GM18870 (cell line): ENCODE measurements around the gene DPP8.
"Not testable (repeated sequence)": the region's sequence is repeated elsewhere in the genome, so short reads cannot be mapped to it uniquely, and the experiment has no call there.

ENCODE experiments used
- ATAC-seq: cut with Tn5 transposase; IDR thresholded peaks from one replicate; pipeline ENCODE4 v1.9.1; 2021; ENCODE audit warnings: moderate library complexity; ENCODE audit not compliant: unreplicated experiment

DPP8 gene

GRCh38 chr15:65528461-65529060, 11.1 kb upstream of the DPP8 start:
- ATAC-seq, result no peak

DNA sequence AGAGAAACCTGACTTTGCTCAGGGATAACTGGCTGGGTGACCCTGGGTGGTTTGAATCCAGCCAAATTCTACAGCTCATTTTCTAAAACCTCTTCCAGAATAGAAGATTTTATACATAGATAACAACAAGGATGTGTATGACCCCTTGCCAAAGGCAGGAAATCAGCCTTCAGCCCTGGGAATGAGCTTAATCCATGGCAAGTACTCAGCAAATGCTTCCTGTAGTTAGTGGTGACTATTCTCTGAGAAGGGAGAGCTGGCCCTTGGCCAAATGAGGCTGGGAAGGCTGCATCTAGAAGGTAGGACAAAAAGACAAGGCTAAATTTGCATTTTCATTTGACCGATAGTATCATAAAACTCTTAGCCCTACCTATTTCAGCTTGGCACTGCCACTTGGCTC, 8.1 kb upstream of the DPP8 start:
- no peak for ATAC-seq

- no peak for ATAC-seq
These were observed 6.7 kb upstream of the DPP8 start for GRCh38 chr15:65524226-65524625.

DNA sequence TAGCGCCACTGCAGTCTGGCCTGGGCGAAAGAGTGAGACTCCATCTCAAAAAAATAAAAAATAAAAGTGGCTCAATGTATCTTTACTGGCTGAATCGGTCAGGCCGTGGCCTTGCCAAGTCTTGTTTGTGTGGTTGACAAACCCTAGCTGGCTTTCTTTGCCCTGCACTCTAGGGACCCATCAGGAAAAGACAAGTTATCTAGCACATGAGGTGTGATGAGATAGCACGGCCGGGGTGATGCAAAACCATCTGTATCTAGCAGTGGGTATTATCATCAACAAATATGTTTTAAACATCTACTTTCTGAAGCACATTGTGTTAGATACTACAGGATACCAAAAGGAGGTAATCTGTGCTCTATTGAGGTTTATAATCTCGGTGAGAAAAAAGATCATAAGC, 3.9 kb upstream of the DPP8 start:
- ATAC-seq, result no peak

DNA sequence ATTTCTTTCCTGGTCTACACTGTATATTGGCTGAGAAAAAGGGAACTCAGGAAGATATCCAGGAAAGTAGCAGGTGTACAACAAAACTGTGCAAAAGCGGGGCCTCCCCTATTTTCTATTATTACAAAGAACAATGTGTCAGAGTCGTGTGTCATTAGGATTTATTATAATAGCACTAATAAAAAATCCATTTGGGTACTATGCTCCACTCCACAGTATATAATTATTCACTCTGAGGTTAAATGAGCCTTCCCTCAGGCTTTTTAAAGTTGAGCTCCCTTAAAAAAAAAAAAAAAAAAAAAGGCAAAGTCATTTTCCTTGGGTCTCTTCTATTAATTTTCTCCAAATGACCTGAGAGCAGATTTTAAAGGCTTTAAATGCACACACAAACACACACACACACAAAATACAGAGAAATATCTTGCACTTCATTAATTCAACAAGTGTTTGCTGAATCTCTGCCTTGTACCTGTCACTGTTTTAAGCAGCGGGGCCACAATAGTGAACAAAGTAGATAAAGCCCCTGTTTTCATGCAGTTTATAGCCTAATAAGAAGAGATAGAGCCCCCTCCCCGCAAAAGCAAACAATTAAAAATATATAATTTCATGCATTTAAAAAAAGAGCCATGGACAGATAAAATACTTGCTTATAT, 1.3 kb upstream of the DPP8 start:
- no peak for ATAC-seq

GRCh38 chr15:65517866-65518207, 348 bp upstream of the DPP8 start:
- ATAC-seq, result no peak

DNA sequence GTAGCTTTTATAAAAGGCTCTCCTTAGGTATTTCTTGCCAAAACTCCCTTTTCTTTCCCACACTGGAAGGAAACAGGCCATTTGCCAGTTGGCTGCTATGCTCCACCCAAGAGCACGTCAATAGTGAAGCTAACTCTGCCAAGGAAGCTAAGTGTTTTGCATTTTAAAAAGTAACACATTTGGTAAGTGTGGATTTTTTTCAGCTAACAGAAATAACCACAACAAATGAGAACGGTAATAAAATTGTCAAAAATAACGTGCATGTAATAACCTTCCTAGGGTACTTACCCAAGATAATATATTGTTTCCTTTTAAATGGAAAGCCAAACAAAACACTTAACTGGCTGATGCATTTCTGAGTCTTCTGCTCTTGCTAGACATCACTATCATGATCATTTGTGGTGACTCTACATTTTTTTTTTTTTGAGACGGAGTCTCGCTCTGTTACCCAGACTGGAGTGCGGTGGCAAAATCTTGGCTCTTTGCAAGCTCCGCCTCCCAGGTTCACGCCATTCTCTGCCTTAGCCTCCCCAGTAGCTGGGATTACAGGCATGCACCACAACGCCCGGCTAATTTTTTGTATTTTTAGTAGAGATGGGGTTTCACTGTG, 4.6 kb downstream of the DPP8 start:
- ATAC-seq, result no peak

- ATAC-seq, result no peak
These were observed 5.3 kb downstream of the DPP8 start for GRCh38 chr15:65512189-65512588.

DNA sequence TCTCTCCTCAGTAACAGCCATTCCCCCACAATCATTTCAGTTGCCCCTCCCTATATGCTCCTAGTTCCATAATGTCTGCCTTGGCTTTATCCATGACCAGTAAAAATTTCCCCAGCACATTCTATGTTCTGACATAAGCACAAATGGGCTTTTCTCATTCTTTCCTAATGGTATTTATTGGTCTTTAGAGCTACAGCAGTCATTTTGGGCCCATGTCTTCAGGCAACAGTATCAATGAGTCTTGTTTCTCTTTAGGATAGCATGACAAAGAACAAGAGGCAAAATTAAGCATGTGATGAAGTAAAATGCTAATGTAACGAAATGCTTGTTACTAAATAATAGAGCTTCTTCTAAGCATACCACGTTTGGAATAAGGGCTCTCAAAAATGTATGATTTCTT, 8.2 kb downstream of the DPP8 start:
- ATAC-seq, result no peak

GRCh38 chr15:65494076-65494475, 23.4 kb downstream of the DPP8 start:
- no peak for ATAC-seq

- ATAC-seq, result no peak
These were observed 32.6 kb downstream of the DPP8 start for GRCh38 chr15:65484876-65485275.

DNA sequence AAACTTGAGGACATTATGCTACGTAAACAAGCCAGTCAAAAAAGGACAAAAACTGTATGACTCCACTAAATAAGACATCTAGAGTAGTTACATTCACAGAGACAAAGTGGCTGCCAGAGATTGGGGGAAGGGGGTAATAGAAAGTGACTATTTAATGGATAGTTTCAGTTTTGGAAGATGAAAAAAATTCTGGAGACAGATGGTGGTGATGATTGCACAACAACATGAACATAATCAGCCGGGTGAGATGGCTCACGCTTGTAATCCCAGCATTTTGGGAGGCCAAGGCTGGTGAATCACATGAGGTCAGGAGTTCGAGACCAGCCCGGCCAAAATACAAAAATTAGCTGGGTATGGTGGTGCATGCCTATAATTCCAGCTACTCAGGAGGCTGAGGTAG, 40.6 kb downstream of the DPP8 start:
- no peak for ATAC-seq

DNA sequence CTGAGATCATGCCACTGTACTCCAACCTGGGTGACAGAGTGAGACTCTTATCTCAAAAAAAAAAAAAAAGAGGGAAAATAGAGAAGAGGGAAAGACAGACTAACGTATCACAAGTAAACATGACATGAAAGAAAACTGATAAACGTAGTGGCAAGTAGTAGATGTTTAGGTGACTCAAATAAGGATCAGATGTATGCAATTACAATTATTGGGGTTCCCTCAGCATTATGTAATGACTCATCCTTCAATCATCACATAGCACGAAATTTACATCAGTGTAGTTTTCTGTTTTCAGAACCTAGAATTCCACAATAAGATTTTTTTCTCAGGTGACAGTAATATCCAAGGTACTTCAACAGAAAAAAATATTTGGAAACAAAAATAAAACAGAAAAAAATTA, 46.6 kb downstream of the DPP8 start:
- no peak for ATAC-seq

GRCh38 chr15:65468229-65468909, 49.1 kb downstream of the DPP8 start:
- no peak for ATAC-seq

DNA sequence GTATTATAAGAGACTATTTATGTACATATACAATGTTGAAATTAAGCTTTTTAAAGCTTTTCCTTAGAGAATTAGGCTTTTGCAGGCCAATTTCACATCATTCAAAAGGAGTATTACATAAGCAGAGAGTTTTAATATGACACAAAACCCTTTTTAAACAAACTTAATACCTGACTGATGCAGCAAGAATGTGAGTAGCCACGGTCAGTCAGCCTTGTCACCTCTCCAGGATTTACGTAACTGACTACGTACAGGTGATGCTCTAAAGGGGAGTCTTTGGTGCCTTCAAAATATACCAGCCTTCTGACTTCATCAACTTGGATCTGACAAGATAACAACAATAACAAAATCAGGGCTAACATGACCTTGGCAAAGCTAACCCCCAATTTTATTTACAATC, 50.6 kb downstream of the DPP8 start:
- no peak for ATAC-seq

- ATAC-seq, result not testable (repeated sequence)
These were observed 54.4 kb downstream of the DPP8 start for GRCh38 chr15:65463096-65463495.

DNA sequence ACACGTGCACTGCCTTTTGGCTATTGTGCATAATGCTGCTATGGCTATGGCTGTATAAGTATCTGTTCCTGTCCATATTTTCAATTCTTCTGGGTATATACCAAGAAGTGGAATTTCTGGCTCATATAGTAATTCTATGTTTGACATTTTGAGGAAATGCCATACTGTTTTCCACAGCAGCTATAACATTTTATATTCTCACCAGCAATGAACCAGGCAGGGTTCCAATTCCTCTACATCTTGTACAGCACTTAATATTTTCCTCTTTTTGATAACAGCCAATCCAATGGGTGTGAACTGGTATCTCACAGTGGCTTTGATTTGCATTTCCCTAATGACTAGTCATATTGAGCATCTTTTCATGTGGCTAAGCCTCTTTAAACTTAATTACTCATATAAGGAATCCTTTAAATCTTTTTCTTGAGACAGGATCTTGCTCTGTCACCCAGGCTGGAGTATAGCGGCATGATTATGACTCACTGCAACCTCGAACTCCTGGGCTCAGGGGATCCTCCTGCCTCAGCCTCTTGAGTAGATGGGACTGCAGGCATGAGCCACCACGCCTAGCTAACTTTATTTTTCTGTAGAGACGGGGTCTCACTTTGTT, 56.6 kb downstream of the DPP8 start:
- ATAC-seq, result no peak

- not testable (repeated sequence) for ATAC-seq
These were observed 62.2 kb downstream of the DPP8 start for GRCh38 chr15:65455256-65455655.

- no peak for ATAC-seq
These were observed 65.5 kb downstream of the DPP8 start for GRCh38 chr15:65451989-65452388.

- no peak for ATAC-seq
These were observed 66.9 kb downstream of the DPP8 start for GRCh38 chr15:65450556-65450955.

DNA sequence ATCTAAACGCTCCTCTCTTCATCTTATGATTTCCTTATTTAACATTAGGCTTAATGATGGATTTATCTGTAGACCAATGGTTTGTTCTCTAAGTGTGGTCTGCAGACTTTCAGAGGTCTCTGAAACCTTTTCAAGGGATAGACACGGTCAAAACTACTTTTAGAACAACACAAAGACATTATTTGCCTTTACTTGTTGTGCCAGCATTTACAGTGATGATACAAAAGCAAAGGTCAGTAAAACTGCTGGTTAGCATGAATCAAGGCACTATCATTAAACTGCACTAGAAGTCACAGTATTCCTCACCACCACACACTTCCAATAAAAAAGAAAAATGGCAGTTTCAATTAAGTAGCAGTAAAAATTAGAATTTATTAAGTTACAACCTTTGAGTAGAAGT, 70.3 kb downstream of the DPP8 start:
- no peak for ATAC-seq

GRCh38 chr15:65434201-65434600, 83.3 kb downstream of the DPP8 start:
- no peak for ATAC-seq
